K562 (cell line): Measurements from ENCODE around the gene IQCK. TPM values are rescaled to one million over a fixed set of nuclear protein-coding genes. Genes with fewer than 3 reads are reported as not detected.

ENCODE experiments used
- ARNT ChIP-seq, 2 experiments: fragments of 450-650 bp; IDR thresholded peaks; 2 replicates each; pipeline ENCODE4 v1.6.1; 2016; ENCODE audit warnings: mild to moderate bottlenecking in 1 of 2
- ATF1 ChIP-seq, 2 experiments: fragments of 450-650 bp in 1 of 2; IDR thresholded peaks; 2 replicates each; pipeline ENCODE4 v1.6.1; 2016; ENCODE audit warnings: missing compliant biosample characterization in 1 of 2, missing genetic modification characterization in 1 of 2
- BRD9 ChIP-seq: fragments of 450-650 bp; IDR thresholded peaks from 2 replicates; pipeline ENCODE4 v1.6.1; 2018; ENCODE audit warnings: low read depth; ENCODE audit not compliant: partially characterized antibody
- EZH2 ChIP-seq: IDR thresholded peaks from 2 replicates; pipeline ENCODE4 v1.6.1; 2012; ENCODE audit warnings: low read depth, mild to moderate bottlenecking, inconsistent platforms, low read length, borderline replicate concordance
- FOXJ3 ChIP-seq: sonication (generic); formaldehyde crosslinking; IDR thresholded peaks from 2 replicates; pipeline ENCODE4 v1.4.0; 2020; ENCODE audit warnings: mild to moderate bottlenecking, missing genetic modification reagents
- FOXM1 ChIP-seq, 2 experiments: fragments of 450-650 bp in 1 of 2; sonication (generic) in 1 of 2; formaldehyde crosslinking in 1 of 2; IDR thresholded peaks; 2 replicates each; pipeline versions ENCODE4 v1.6.1 to v1.9.0; 2017 to 2022; ENCODE audit warnings: low read depth in 2 of 2, mild to moderate bottlenecking in 2 of 2, missing genetic modification reagents in 1 of 2, moderate library complexity in 1 of 2
- JUN ChIP-seq, 2 experiments: sonication (generic) in 1 of 2; formaldehyde crosslinking in 1 of 2; IDR thresholded peaks; 2 replicates each; pipeline versions ENCODE4 v1.6.1 to v1.8.0; 2012 to 2022; ENCODE audit warnings: borderline replicate concordance in 2 of 2, mild to moderate bottlenecking in 2 of 2, improper control_type of control experiment in 1 of 2, low read depth in 1 of 2, low read length in 1 of 2, missing genetic modification reagents in 1 of 2
- KDM2B ChIP-seq: fragments of 250-450 bp; sonication (Bioruptor Pico); IDR thresholded peaks from 2 replicates; pipeline ENCODE4 v1.8.0; 2021; ENCODE audit warnings: mild to moderate bottlenecking, moderate library complexity
- LARP7 ChIP-seq: fragments of 450-650 bp; IDR thresholded peaks from 2 replicates; pipeline ENCODE4 v1.6.1; 2016
- MCM2 ChIP-seq: fragments of 450-650 bp; IDR thresholded peaks from 2 replicates; pipeline ENCODE4 v1.6.1; 2017; ENCODE audit warnings: low read depth, mild to moderate bottlenecking
- NBN ChIP-seq: fragments of 450-650 bp; IDR thresholded peaks from 2 replicates; pipeline ENCODE4 v1.6.1; 2016; ENCODE audit warnings: low read depth, mild to moderate bottlenecking
- PURB ChIP-seq: sonication (generic); formaldehyde crosslinking; IDR thresholded peaks from 2 replicates; pipeline ENCODE4 v1.9.0; 2021; ENCODE audit warnings: low read depth, mild to moderate bottlenecking, missing genetic modification reagents
- RAD51 ChIP-seq: fragments of 450-650 bp; IDR thresholded peaks from 2 replicates; pipeline ENCODE4 v1.7.1; 2016; ENCODE audit warnings: low read depth, mild to moderate bottlenecking, borderline replicate concordance
- SMARCA4 ChIP-seq: fragments of 450-650 bp; IDR thresholded peaks from 2 replicates; pipeline ENCODE4 v1.6.1; 2016
- SMC3 ChIP-seq: conservative IDR thresholded peaks from 2 replicates; pipeline ENCODE4 v1.6.1; 2011; ENCODE audit warnings: low read depth, low read length, improper control_type of control experiment; ENCODE audit not compliant: insufficient read depth
- ZBTB17 ChIP-seq: fragments of 450-650 bp; formaldehyde crosslinking; IDR thresholded peaks from 2 replicates; pipeline ENCODE4 v1.4.0; 2020; ENCODE audit warnings: mild to moderate bottlenecking
- ZBTB8A ChIP-seq: fragments of 450-650 bp; IDR thresholded peaks from 2 replicates; pipeline ENCODE4 v1.6.1; 2018; ENCODE audit warnings: mild to moderate bottlenecking, moderate library complexity; ENCODE audit not compliant: partially characterized antibody
- polyA plus RNA-seq, 8 experiments: library from polyadenylated mRNA; depleted of rRNA in 4 of 8; stranded (reverse) in 5 of 8; unstranded in 3 of 8; fragments of >200 nt; fragmentation: Nextera tagmentation in 2 of 8; fragmentation: Illumina TruSeq in 1 of 8; extraction: Ambion mirVana in 2 of 8; extraction: Trizol in 1 of 8; gene quantifications; 2 replicates each; pipeline versions ENCODE4 v1.2.1 to v1.2.3, GENCODE V29; 2011 to 2014; ENCODE audit warnings: inconsistent platforms in 1 of 8, missing spikeins in 1 of 8
- total RNA-seq, 7 experiments: library from RNA; depleted of rRNA in 6 of 7; stranded (reverse); fragments of >200 nt in 6 of 7; fragmentation: Illumina TruSeq in 2 of 7; extraction: Trizol in 2 of 7; gene quantifications; 2 replicates each; pipeline versions ENCODE4 v1.2.1 to v1.2.3, GENCODE V29; 2011 to 2021; ENCODE audit warnings: low replicate concordance in 1 of 7
- TF ChIP-seq, protein P1 (sequence below): fragments of 150-350 bp; IDR thresholded peaks from 2 replicates; pipeline ENCODE4 v1.6.1; 2014; ENCODE audit warnings: low read depth, mild to moderate bottlenecking, low read length, borderline replicate concordance
- TF ChIP-seq, protein P2 (sequence below), 2 experiments: fragments of 200-800 bp in 1 of 2; sonication (Bioruptor generic) in 1 of 2; sonication (generic) in 1 of 2; formaldehyde crosslinking in 1 of 2; IDR thresholded peaks in 1 of 2; conservative IDR thresholded peaks in 1 of 2; 2 replicates each; pipeline versions ENCODE4 v1.5.0 to v1.6.1; 2016 to 2020; ENCODE audit warnings: missing compliant biosample characterization in 1 of 2, missing genetic modification characterization in 1 of 2, missing genetic modification reagents in 1 of 2
- TF ChIP-seq, protein P3 (sequence below): fragments of 250-450 bp; sonication (Bioruptor Pico); IDR thresholded peaks from 2 replicates; pipeline ENCODE4 v1.8.0; 2022; ENCODE audit warnings: moderate library complexity, mild to moderate bottlenecking, inconsistent platforms

IQCK gene
- total and polyA plus RNA-seq, 9 of the 15 experiments (the other 6 are each of a cell fraction or from before 2014, with no cell fraction given), result 5.2 to 12.2 (median 7.3) TPM

DNA sequence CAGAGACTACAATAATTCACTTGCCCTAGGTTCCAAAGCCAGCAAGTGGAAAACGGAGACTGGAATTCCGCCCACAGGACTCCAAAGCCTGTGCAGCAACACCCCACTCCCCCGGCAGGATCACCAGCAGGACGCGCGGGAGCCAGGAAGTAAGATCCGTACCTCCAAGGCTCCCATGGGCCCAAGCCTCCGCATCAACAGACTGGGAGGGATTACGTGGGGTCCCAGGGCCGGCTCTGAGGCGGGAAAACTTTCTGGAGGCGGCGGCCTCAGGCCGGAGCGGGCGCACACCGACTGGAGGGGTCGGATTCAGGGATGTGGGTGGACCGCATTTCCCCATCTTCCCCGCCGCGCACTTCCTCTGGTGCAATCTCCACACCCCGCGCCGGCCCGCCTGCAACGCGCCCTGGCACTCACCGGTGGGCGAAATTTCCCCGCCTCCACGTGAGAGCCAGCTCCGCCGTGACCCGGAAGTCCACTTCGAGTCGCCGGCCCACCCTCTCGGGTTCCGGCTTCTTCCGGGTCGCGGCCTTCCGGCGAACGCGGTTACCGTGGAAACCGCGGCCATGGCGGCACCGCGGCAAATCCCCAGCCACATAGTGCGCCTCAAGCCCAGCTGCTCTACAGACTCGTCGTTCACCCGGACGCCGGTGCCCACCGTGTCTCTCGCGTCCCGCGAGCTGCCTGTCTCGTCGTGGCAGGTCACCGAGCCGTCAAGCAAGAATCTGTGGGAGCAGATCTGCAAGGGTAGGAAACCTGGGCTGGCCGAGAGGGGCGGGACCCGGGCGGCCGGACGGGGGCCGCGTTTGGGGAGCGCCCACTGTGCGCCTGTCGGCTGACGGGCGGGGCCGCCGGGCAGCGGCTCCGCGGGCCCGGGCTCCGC, at the start of gene IQCK, which contains the start of gene KNOP1 (continued):
- TF ChIP-seq, protein P1, sequence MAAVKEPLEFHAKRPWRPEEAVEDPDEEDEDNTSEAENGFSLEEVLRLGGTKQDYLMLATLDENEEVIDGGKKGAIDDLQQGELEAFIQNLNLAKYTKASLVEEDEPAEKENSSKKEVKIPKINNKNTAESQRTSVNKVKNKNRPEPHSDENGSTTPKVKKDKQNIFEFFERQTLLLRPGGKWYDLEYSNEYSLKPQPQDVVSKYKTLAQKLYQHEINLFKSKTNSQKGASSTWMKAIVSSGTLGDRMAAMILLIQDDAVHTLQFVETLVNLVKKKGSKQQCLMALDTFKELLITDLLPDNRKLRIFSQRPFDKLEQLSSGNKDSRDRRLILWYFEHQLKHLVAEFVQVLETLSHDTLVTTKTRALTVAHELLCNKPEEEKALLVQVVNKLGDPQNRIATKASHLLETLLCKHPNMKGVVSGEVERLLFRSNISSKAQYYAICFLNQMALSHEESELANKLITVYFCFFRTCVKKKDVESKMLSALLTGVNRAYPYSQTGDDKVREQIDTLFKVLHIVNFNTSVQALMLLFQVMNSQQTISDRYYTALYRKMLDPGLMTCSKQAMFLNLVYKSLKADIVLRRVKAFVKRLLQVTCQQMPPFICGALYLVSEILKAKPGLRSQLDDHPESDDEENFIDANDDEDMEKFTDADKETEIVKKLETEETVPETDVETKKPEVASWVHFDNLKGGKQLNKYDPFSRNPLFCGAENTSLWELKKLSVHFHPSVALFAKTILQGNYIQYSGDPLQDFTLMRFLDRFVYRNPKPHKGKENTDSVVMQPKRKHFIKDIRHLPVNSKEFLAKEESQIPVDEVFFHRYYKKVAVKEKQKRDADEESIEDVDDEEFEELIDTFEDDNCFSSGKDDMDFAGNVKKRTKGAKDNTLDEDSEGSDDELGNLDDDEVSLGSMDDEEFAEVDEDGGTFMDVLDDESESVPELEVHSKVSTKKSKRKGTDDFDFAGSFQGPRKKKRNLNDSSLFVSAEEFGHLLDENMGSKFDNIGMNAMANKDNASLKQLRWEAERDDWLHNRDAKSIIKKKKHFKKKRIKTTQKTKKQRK, result no peak
- TF ChIP-seq NBN (no peak), JUN (IDR thresholded peaks at IDR 0.05; ENCODE audit: borderline replicate concordance, low read depth, low read length) (peak; percentile 30; the same call in 1 of the 2 replicates), JUN (CRISPR knock-in tag; IDR thresholded peaks at IDR 0.05; ENCODE audit: borderline replicate concordance) (no peak), MCM2 (no peak), LARP7 (0 out of 2 replicates have a peak, but pooled peaks have one; percentile 14), ATF1 (CRISPR knock-in tag; IDR thresholded peaks at IDR 0.05) (no peak), ATF1 (tag; IDR thresholded peaks at IDR 0.05) (peak; percentile 55), ARNT (IDR thresholded peaks at IDR 0.05) (no peak), FOXJ3 (no peak), EZH2 (no peak), FOXM1 (IDR thresholded peaks at IDR 0.05; ENCODE audit: low read depth) (no peak), FOXM1 (CRISPR knock-in tag; IDR thresholded peaks at IDR 0.05; ENCODE audit: low read depth) (no peak), KDM2B (CRISPR knock-in tag) (no peak), SMARCA4 (no peak), ZBTB8A (no peak), ZBTB17 (CRISPR knock-in tag) (no peak), SMC3 (no peak), BRD9 (no peak), RAD51 (no peak), PURB (CRISPR knock-in tag) (no peak)
- TF ChIP-seq, protein P2, sequence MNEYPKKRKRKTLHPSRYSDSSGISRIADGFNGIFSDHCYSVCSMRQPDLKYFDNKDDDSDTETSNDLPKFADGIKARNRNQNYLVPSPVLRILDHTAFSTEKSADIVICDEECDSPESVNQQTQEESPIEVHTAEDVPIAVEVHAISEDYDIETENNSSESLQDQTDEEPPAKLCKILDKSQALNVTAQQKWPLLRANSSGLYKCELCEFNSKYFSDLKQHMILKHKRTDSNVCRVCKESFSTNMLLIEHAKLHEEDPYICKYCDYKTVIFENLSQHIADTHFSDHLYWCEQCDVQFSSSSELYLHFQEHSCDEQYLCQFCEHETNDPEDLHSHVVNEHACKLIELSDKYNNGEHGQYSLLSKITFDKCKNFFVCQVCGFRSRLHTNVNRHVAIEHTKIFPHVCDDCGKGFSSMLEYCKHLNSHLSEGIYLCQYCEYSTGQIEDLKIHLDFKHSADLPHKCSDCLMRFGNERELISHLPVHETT (CRISPR knock-in tag; conservative IDR thresholded peaks at IDR 0.05 in 1 of 2, IDR thresholded peaks at IDR 0.05 in 1 of 2), result 0 out of 4 replicates have a peak, but pooled peaks of 1 of the 2 experiments have one; percentile 63
- TF ChIP-seq, protein P3, sequence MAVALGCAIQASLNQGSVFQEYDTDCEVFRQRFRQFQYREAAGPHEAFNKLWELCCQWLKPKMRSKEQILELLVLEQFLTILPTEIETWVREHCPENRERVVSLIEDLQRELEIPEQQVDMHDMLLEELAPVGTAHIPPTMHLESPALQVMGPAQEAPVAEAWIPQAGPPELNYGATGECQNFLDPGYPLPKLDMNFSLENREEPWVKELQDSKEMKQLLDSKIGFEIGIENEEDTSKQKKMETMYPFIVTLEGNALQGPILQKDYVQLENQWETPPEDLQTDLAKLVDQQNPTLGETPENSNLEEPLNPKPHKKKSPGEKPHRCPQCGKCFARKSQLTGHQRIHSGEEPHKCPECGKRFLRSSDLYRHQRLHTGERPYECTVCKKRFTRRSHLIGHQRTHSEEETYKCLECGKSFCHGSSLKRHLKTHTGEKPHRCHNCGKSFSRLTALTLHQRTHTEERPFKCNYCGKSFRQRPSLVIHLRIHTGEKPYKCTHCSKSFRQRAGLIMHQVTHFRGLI (CRISPR knock-in tag), result no peak
